Adrenal gland (tissue), 5 donors: ENCODE measurements around the gene PKN3.
A peak's percentile ranks its signal among the peaks of the same experiment; 100 is the strongest.

Experiments
- POLR2A ChIP-seq, 2 donors: fragments of 450-650 bp; IDR thresholded peaks; one replicate each; pipeline ENCODE4 v1.6.1; 2017; ENCODE audit warnings: antibody characterized with exemption in 2 of 2, mild to moderate bottlenecking in 2 of 2, moderate library complexity in 1 of 2
- TF ChIP-seq, protein P1 (sequence below), 6 experiments: fragments of 450-650 bp in 4 of 6; fragments of 200-600 bp in 2 of 6; sonication (generic) in 1 of 6; IDR thresholded peaks; 1 replicate in 5 of 6; 2 replicates in 1 of 6; pipeline versions ENCODE4 v1.5.1 to v1.8.0; 2016 to 2021; ENCODE audit warnings: antibody characterized with exemption in 6 of 6, mild to moderate bottlenecking in 2 of 6, moderate library complexity in 1 of 6
- donor health status: DM: no; HTN: no; CAD: no.

DNA sequence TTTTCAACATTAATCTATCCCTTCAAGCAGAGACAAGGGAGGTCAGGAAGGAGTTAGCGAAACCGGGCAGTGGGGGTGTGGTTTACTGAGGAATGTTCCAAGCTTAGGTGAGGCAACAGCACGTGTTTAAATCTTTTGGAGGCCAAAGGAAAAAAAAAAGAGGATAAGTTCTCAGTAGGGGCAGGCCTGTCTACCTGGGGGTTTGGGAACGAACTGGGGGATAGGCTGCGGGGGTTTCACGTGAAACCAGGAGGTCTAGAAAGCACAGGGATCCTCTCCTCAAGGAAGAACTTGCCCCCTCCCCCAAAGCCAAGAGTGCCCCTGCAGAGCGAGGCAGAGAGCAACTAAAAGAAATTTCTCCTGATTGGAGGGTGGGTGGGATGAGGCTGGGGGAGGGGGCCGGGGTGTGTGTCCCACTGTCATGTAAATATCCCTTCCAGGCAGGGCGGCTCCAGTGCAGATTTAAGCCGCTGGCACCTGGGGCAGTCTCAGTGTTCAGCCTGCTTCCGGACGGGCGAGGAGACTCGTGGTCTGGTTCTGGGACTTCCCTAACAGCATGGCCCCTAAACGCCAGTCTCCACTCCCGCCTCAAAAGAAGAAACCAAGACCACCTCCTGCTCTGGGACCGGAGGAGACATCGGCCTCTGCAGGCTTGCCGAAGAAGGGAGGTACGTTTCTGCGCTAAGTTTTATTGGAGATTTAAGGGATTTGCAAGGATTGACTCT is 18.8 kb upstream of the PKN3 start:
- TF ChIP-seq POLR2A (IDR thresholded peaks at IDR 0.05), result peak in 1 of 2 donors; percentile 42
- TF ChIP-seq, protein P1, sequence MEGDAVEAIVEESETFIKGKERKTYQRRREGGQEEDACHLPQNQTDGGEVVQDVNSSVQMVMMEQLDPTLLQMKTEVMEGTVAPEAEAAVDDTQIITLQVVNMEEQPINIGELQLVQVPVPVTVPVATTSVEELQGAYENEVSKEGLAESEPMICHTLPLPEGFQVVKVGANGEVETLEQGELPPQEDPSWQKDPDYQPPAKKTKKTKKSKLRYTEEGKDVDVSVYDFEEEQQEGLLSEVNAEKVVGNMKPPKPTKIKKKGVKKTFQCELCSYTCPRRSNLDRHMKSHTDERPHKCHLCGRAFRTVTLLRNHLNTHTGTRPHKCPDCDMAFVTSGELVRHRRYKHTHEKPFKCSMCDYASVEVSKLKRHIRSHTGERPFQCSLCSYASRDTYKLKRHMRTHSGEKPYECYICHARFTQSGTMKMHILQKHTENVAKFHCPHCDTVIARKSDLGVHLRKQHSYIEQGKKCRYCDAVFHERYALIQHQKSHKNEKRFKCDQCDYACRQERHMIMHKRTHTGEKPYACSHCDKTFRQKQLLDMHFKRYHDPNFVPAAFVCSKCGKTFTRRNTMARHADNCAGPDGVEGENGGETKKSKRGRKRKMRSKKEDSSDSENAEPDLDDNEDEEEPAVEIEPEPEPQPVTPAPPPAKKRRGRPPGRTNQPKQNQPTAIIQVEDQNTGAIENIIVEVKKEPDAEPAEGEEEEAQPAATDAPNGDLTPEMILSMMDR (IDR thresholded peaks at IDR 0.05), result no peak
